NCI-H2227 (cell line): Measurements from ENCODE around the gene TMEM229B.

Source experiments
- DNase-seq: peaks from one replicate; lab custom pipeline; 2025; ENCODE audit not compliant: unreplicated experiment; lab: John Stamatoyannopoulos, UW

TMEM229B gene

GRCh38 chr14:67515386-67516079, 27.0 kb upstream of the TMEM229B start:
- DNase-seq: peak; percentile 35

- DNase-seq: peak; percentile 48
These were observed 26.3 kb upstream of the TMEM229B start for GRCh38 chr14:67514650-67515385.

- DNase-seq: no peak
These were observed 25.7 kb upstream of the TMEM229B start for GRCh38 chr14:67514203-67514607.

- DNase-seq: no peak
These were observed 25.1 kb upstream of the TMEM229B start for GRCh38 chr14:67513631-67514108.

- peak; percentile 9 for DNase-seq
These were observed 24.2 kb upstream of the TMEM229B start for GRCh38 chr14:67512463-67513310.

- DNase-seq: no peak
These were observed 22.3 kb upstream of the TMEM229B start for GRCh38 chr14:67510836-67511235.

GRCh38 chr14:67510121-67510520, 21.6 kb upstream of the TMEM229B start:
- no peak for DNase-seq

GRCh38 chr14:67508956-67509355, 20.4 kb upstream of the TMEM229B start:
- no peak for DNase-seq

- DNase-seq: no peak
These were observed 16.7 kb upstream of the TMEM229B start for GRCh38 chr14:67505254-67505653.

GRCh38 chr14:67503331-67503730, 14.8 kb upstream of the TMEM229B start:
- no peak for DNase-seq

- no peak for DNase-seq
These were observed 14.3 kb upstream of the TMEM229B start for GRCh38 chr14:67502867-67503266.

GRCh38 chr14:67501670-67502069, 13.1 kb upstream of the TMEM229B start:
- DNase-seq: no peak

GRCh38 chr14:67500981-67501380, 12.5 kb upstream of the TMEM229B start:
- DNase-seq: no peak

GRCh38 chr14:67497716-67498115, 9.2 kb upstream of the TMEM229B start:
- no peak for DNase-seq

GRCh38 chr14:67497216-67497615, 8.7 kb upstream of the TMEM229B start:
- no peak for DNase-seq

GRCh38 chr14:67495827-67496226, 7.3 kb upstream of the TMEM229B start:
- no peak for DNase-seq

GRCh38 chr14:67493092-67493717, 4.7 kb upstream of the TMEM229B start:
- DNase-seq: no peak

GRCh38 chr14:67492538-67492937, 4.0 kb upstream of the TMEM229B start:
- no peak for DNase-seq

GRCh38 chr14:67491741-67492507, 3.4 kb upstream of the TMEM229B start:
- peak; percentile 28 for DNase-seq

- DNase-seq: no peak
These were observed 2.8 kb upstream of the TMEM229B start for GRCh38 chr14:67491285-67491684.
